Type B pancreatic cell (in vitro differentiated cells): ENCODE results near the gene SMARCA4. TPM values are rescaled to one million over a fixed set of nuclear protein-coding genes. Genes with fewer than 3 reads are reported as not detected.

ENCODE experiments used
- DNase-seq: peaks from one replicate; pipeline ENCODE4 v3.0.0; 2021; ENCODE audit warnings: mixed read lengths; ENCODE audit not compliant: unreplicated experiment; ENCODE audit errors: extremely low spot score
- H3K27ac Mint-ChIP-seq: 2 replicates; pipeline ENCODE4 v1.8.0; 2021; ENCODE audit warnings: mild to moderate bottlenecking, mixed read lengths
- H3K27me3 Mint-ChIP-seq: 2 replicates; pipeline ENCODE4 v1.8.0; 2021; ENCODE audit warnings: mixed read lengths
- H3K36me3 Mint-ChIP-seq: 2 replicates; pipeline ENCODE4 v1.8.0; 2021; ENCODE audit warnings: mixed read lengths
- H3K4me1 Mint-ChIP-seq: one replicate; pipeline ENCODE4 v1.8.0; 2021; ENCODE audit warnings: mixed read lengths; ENCODE audit not compliant: unreplicated experiment
- H3K4me3 Mint-ChIP-seq: 2 replicates; pipeline ENCODE4 v1.8.0; 2021; ENCODE audit warnings: mild to moderate bottlenecking, mixed read lengths
- H3K9me3 Mint-ChIP-seq: 2 replicates; pipeline ENCODE4 v1.8.0; 2021; ENCODE audit warnings: mixed read lengths
- CTCF ChIP-seq: fragments of 200-600 bp; sonication (generic); conservative IDR thresholded peaks from 2 replicates; pipeline ENCODE4 v1.5.0; 2021; ENCODE audit warnings: antibody characterized with exemption, mild to moderate bottlenecking
- long read RNA-seq: library from polyadenylated mRNA; unstranded; transcript quantifications from one replicate; pipeline ENCODE4 v2.0.0, GENCODE V29; 2020
- total RNA-seq: library from RNA; stranded (reverse); gene quantifications from 2 replicates; pipeline ENCODE4 v1.2.1, GENCODE V29; 2021; ENCODE audit warnings: low replicate concordance

SMARCA4 gene
- 182 and 244 TPM in 2 replicates for total RNA-seq
- long read RNA-seq, transcript SMARCA4-217 (17 exons, 3,377 nt), result major isoform, 5 of 105 reads
- long read RNA-seq, partial matches to known transcripts, result 80 of 105 reads
- long read RNA-seq, other reads (novel, unspliced or antisense), result 17 of 105 reads

GRCh38 chr19:10960314-10961072 is at the start of gene SMARCA4:
Gene SMARCA4 (plus strand): TSS chr19:10961030. CDS start chr19:10984152, 23,122 bp downstream.
- no peaks in the 10 kb centered on the region for H3K9me3 Mint-ChIP-seq
- no peaks in the 10 kb centered on the region for H3K27me3 Mint-ChIP-seq
- peak within 1 kb of the TSS; percentile 94 for H3K27ac Mint-ChIP-seq
- peaks cover 6% of the 10 kb centered on the region for H3K36me3 Mint-ChIP-seq
- TF ChIP-seq CTCF, result no peak
- peak within 1 kb of the TSS; percentile 96 for H3K4me3 Mint-ChIP-seq
- DNase-seq, result peak; percentile 100
- peaks cover 18% of the 10 kb centered on the region for H3K4me1 Mint-ChIP-seq

GRCh38 chr19:10911579-10912363 is 49.1 kb upstream of the SMARCA4 start:
- Mint-ChIP-seq H3K9me3 (no peaks in the 10 kb centered on the region), H3K36me3 (peaks cover 10% of the 10 kb centered on the region), H3K27me3 (no peaks in the 10 kb centered on the region), H3K4me1 (no peaks in the 10 kb centered on the region), H3K27ac (no peak overlapping the region), H3K4me3 (no peak overlapping the region)
- TF ChIP-seq CTCF, result no peak
- DNase-seq, result no peak

GRCh38 chr19:10912619-10913018 is 48.2 kb upstream of the SMARCA4 start:
- H3K4me1 Mint-ChIP-seq, result no peaks in the 10 kb centered on the region
- H3K4me3 Mint-ChIP-seq, result no peak overlapping the region

GRCh38 chr19:10913716-10914340 is 47.0 kb upstream of the SMARCA4 start:
- Mint-ChIP-seq H3K4me3 (no peak overlapping the region), H3K27me3 (no peaks in the 10 kb centered on the region), H3K9me3 (no peaks in the 10 kb centered on the region), H3K36me3 (peaks cover 7% of the 10 kb centered on the region), H3K4me1 (no peaks in the 10 kb centered on the region), H3K27ac (no peak overlapping the region)
- no peak for DNase-seq
- no peak for TF ChIP-seq CTCF

More at GRCh38 chr19:10912619-10913018, 48.2 kb upstream of the SMARCA4 start:
- peaks cover 10% of the 10 kb centered on the region for H3K36me3 Mint-ChIP-seq
- no peaks in the 10 kb centered on the region for H3K9me3 Mint-ChIP-seq
- TF ChIP-seq CTCF, result no peak
- no peak for DNase-seq
- H3K27ac Mint-ChIP-seq, result no peak overlapping the region
- H3K27me3 Mint-ChIP-seq, result no peaks in the 10 kb centered on the region
